MM.1S (cell line): ENCODE results near the gene NLRP3.

Experiments used
- DNase-seq: peaks from one replicate; pipeline ENCODE4 v3.0.0-alpha.2; 2015
- H2AFZ ChIP-seq: fragments of 300-600 bp; sonication (generic); 2 replicates; pipeline ENCODE4 v1.6.0; 2016; ENCODE audit warnings: antibody characterized with exemption, low read length
- H3F3A ChIP-seq: fragments of 300-600 bp; sonication (generic); 2 replicates; pipeline ENCODE4 v1.6.1; 2016; ENCODE audit warnings: mild to moderate bottlenecking, antibody characterized with exemption, low read length, moderate library complexity, mixed read lengths; ENCODE audit not compliant: insufficient read depth
- H3K27ac ChIP-seq: fragments of 300-600 bp; sonication (generic); 2 replicates; pipeline ENCODE4 v1.5.1; 2016; ENCODE audit warnings: mild to moderate bottlenecking, low read length
- H3K27me3 ChIP-seq: fragments of 300-600 bp; sonication (generic); replicated peaks from 2 replicates; pipeline ENCODE4 v1.6.0; 2016; ENCODE audit warnings: low read length; ENCODE audit not compliant: insufficient read depth
- H3K36me3 ChIP-seq: fragments of 300-600 bp; sonication (generic); replicated peaks from 2 replicates; pipeline ENCODE4 v1.6.1; 2016; ENCODE audit warnings: mild to moderate bottlenecking, low read length, mixed read lengths; ENCODE audit not compliant: insufficient read depth
- H3K4me1 ChIP-seq: fragments of 300-600 bp; sonication (generic); 2 replicates; pipeline ENCODE4 v1.6.1; 2016; ENCODE audit warnings: low read length, mixed read lengths
- H3K4me2 ChIP-seq: fragments of 300-600 bp; sonication (generic); 2 replicates; pipeline ENCODE4 v1.6.0; 2016; ENCODE audit warnings: low read depth, low read length
- H3K4me3 ChIP-seq: fragments of 300-600 bp; sonication (generic); 2 replicates; pipeline ENCODE4 v1.5.1; 2016; ENCODE audit warnings: low read length, mixed read lengths
- H3K79me2 ChIP-seq: fragments of 300-600 bp; sonication (generic); 2 replicates; pipeline ENCODE4 v1.6.1; 2016; ENCODE audit warnings: mixed run types, low read length, mixed read lengths
- H3K9ac ChIP-seq: fragments of 300-600 bp; sonication (generic); 2 replicates; pipeline ENCODE4 v1.6.1; 2016; ENCODE audit warnings: low read length, mixed read lengths
- H3K9me2 ChIP-seq: fragments of 300-600 bp; sonication (generic); replicated peaks from 2 replicates; pipeline ENCODE4 v1.6.1; 2016; ENCODE audit warnings: mild to moderate bottlenecking, low read length, mixed read lengths; ENCODE audit not compliant: insufficient read depth
- H3K9me3 ChIP-seq: fragments of 300-600 bp; sonication (generic); replicated peaks from 2 replicates; pipeline ENCODE4 v1.6.1; 2016; ENCODE audit warnings: mild to moderate bottlenecking, low read length, mixed read lengths; ENCODE audit not compliant: insufficient read depth
- H4K20me1 ChIP-seq: fragments of 300-600 bp; sonication (generic); 2 replicates; pipeline ENCODE4 v1.6.1; 2016; ENCODE audit warnings: mild to moderate bottlenecking, low read length, moderate library complexity, mixed read lengths; ENCODE audit not compliant: insufficient read depth
- EZH2 ChIP-seq: fragments of 300-600 bp; sonication (generic); optimal IDR thresholded peaks from 2 replicates; pipeline ENCODE3; 2017; ENCODE audit warnings: low read depth, mild to moderate bottlenecking, antibody characterized with exemption, low read length, mixed read lengths
- EZH2phosphoT487 ChIP-seq: fragments of 300-600 bp; sonication (generic); IDR thresholded peaks from 2 replicates; pipeline ENCODE4 v1.6.1; 2018; ENCODE audit warnings: antibody characterized with exemption, low read length
- TF ChIP-seq, protein P1 (sequence below): fragments of 300-600 bp; sonication (generic); IDR thresholded peaks from 2 replicates; pipeline ENCODE4 v1.5.1; 2016; ENCODE audit warnings: antibody characterized with exemption, low read length, mixed read lengths

NLRP3 gene

GRCh38 chr1:247386217-247386616, 29.8 kb upstream of the NLRP3 start:
- Histone ChIP-seq H4K20me1 (no peaks in the 10 kb centered on the region), H3K9me2 (no peaks in the 10 kb centered on the region), H3K27ac (no peak overlapping the region), H3K36me3 (no peaks in the 10 kb centered on the region), H3K9ac (no peak overlapping the region), H3K4me2 (no peak overlapping the region), H3K27me3 (0 out of 2 replicates have a peak, but pooled peaks cover 3% of the 10 kb centered on the region), H3K4me3 (no peak overlapping the region), H3K9me3 (no peaks in the 10 kb centered on the region), H3K79me2 (no peaks in the 10 kb centered on the region), H3F3A (peaks cover 15% of the 10 kb centered on the region), H2AFZ (no peak overlapping the region), H3K4me1 (peaks cover 17% of the 10 kb centered on the region)
- DNase-seq = no peak
- TF ChIP-seq, protein P1, sequence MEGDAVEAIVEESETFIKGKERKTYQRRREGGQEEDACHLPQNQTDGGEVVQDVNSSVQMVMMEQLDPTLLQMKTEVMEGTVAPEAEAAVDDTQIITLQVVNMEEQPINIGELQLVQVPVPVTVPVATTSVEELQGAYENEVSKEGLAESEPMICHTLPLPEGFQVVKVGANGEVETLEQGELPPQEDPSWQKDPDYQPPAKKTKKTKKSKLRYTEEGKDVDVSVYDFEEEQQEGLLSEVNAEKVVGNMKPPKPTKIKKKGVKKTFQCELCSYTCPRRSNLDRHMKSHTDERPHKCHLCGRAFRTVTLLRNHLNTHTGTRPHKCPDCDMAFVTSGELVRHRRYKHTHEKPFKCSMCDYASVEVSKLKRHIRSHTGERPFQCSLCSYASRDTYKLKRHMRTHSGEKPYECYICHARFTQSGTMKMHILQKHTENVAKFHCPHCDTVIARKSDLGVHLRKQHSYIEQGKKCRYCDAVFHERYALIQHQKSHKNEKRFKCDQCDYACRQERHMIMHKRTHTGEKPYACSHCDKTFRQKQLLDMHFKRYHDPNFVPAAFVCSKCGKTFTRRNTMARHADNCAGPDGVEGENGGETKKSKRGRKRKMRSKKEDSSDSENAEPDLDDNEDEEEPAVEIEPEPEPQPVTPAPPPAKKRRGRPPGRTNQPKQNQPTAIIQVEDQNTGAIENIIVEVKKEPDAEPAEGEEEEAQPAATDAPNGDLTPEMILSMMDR = no peak
- TF ChIP-seq EZH2 (no peak), EZH2phosphoT487 (no peak)

- H2AFZ ChIP-seq = no peak overlapping the region
- peaks cover 15% of the 10 kb centered on the region for H3F3A ChIP-seq
- H3K4me2 ChIP-seq = no peak overlapping the region
- H3K27me3 ChIP-seq = 0 out of 2 replicates have a peak, but pooled peaks cover 3% of the 10 kb centered on the region
- no peak for DNase-seq
- H4K20me1 ChIP-seq = no peaks in the 10 kb centered on the region
- no peak overlapping the region for H3K9ac ChIP-seq
- H3K79me2 ChIP-seq = no peaks in the 10 kb centered on the region
- no peak overlapping the region for H3K27ac ChIP-seq
- TF ChIP-seq EZH2phosphoT487 (no peak), EZH2 (no peak)
- TF ChIP-seq, protein P1 = no peak
- H3K36me3 ChIP-seq = no peaks in the 10 kb centered on the region
- no peaks in the 10 kb centered on the region for H3K9me3 ChIP-seq
- H3K4me3 ChIP-seq = no peak overlapping the region
- peaks cover 18% of the 10 kb centered on the region for H3K4me1 ChIP-seq
- no peaks in the 10 kb centered on the region for H3K9me2 ChIP-seq
These were observed 29.3 kb upstream of the NLRP3 start for GRCh38 chr1:247386687-247387086.

DNA sequence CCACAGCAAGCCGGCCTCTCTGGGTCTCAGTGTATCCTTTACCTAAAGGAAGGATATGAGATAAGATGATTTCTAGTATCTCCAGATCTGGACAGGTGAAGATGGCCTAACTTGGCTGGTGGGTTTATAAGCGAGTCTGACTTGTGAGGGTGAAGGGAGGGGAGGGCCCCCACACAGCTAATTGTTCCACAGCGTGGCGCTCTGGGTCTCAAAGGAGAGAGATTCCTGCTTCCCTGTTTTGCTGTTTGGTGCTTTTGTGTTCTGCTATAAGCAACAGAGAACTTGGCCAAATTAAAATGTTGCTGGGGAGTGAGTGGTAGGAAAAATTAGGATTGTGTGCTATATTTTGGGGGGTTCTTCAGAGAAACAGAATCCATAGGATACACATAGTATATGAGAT, 28.9 kb upstream of the NLRP3 start:
- TF ChIP-seq, protein P1 = no peak
- TF ChIP-seq EZH2phosphoT487 (no peak), EZH2 (no peak)
- Histone ChIP-seq H2AFZ (no peak overlapping the region), H3K79me2 (no peaks in the 10 kb centered on the region), H3K9me3 (no peaks in the 10 kb centered on the region), H3K4me3 (no peak overlapping the region), H3K36me3 (no peaks in the 10 kb centered on the region), H3K4me1 (peaks cover 18% of the 10 kb centered on the region), H3K27me3 (0 out of 2 replicates have a peak, but pooled peaks cover 3% of the 10 kb centered on the region), H3K9me2 (no peaks in the 10 kb centered on the region), H4K20me1 (no peaks in the 10 kb centered on the region), H3K4me2 (no peak overlapping the region), H3K27ac (no peak overlapping the region), H3K9ac (no peak overlapping the region), H3F3A (peaks cover 15% of the 10 kb centered on the region)
- no peak for DNase-seq
